Uterus (tissue), 2 donors: ENCODE measurements around the gene G2E3.

Experiments used
- CTCF ChIP-seq, 4 experiments: fragments of 200-600 bp in 2 of 4; fragments of 450-650 bp in 2 of 4; sonication (generic) in 2 of 4; IDR thresholded peaks; one replicate each; pipeline ENCODE4 v1.5.1; 2016 to 2019; ENCODE audit warnings: antibody characterized with exemption in 4 of 4, mild to moderate bottlenecking in 2 of 4, moderate library complexity in 1 of 4
- POLR2A ChIP-seq, 2 donors: fragments of 450-650 bp; IDR thresholded peaks; one replicate each; pipeline ENCODE4 v1.6.1; 2016; ENCODE audit warnings: antibody characterized with exemption in 2 of 2, mild to moderate bottlenecking in 1 of 2, moderate library complexity in 1 of 2

DNA sequence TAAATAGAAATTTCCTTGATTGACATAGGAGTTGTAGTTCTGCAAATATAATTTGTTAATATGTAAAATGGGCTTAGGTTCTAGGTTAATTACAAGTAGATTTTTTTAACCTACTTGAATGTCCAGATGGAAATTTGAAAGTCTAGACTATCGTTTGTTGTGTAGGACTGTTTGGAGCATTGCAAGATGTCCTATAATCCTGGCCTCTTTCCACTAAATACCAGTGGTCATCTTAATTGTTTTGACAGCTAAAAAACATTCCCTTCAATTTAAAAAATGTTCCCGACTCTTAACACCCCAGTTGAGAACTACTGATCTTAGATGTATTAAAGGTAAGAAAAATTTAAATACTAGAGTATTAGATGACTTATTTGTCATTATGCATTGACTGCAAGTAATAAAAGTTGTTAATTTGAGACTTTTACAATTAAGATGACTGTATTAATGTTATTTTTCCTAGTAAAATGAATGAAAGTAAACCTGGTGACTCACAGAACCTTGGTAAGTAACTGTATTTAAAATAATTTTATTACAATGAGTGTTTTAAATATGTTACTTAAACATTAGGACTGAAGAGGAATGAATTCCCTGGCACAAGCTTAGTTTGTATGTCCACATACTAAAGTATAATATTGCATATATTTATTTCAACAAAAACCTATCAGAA, 21.8 kb downstream of the G2E3 start:
- TF ChIP-seq CTCF (IDR thresholded peaks at IDR 0.05) (no peak), POLR2A (IDR thresholded peaks at IDR 0.05) (no peak)
